Stimulated activated CD8-positive, alpha-beta memory T cell treated with anti-CD3 and anti-CD28 coated beads, Interleukin-15, amount 100 ng/mL, for 48 hours (primary cell): ENCODE results near the gene ARHGAP18.

Experiments
- DNase-seq, 2 donors: peaks; one replicate each; pipeline ENCODE4 v3.0.0-alpha.2; 2020; ENCODE audit warnings: low read depth in 2 of 2

The ARHGAP18 gene

GRCh38 chr6:129670634-129671033 is 39.3 kb downstream of the ARHGAP18 start:
- DNase-seq, result no peak

- DNase-seq, result no peak
Measured at GRCh38 chr6:129667621-129668020, 42.4 kb downstream of the ARHGAP18 start.

GRCh38 chr6:129667034-129667433 is 42.9 kb downstream of the ARHGAP18 start:
- no peak for DNase-seq

GRCh38 chr6:129665555-129665954 is 44.4 kb downstream of the ARHGAP18 start:
- DNase-seq, result no peak

- no peak for DNase-seq
Measured at GRCh38 chr6:129663531-129663930, 46.4 kb downstream of the ARHGAP18 start.

- no peak for DNase-seq
Measured at GRCh38 chr6:129662980-129663431, 47.0 kb downstream of the ARHGAP18 start.

- DNase-seq, result no peak
Measured at GRCh38 chr6:129662406-129662766, 47.6 kb downstream of the ARHGAP18 start.

GRCh38 chr6:129661536-129662405 is 48.2 kb downstream of the ARHGAP18 start:
- no peak for DNase-seq

- no peak for DNase-seq
Measured at GRCh38 chr6:129660346-129660676, 49.7 kb downstream of the ARHGAP18 start.

GRCh38 chr6:129659590-129660345 is 50.2 kb downstream of the ARHGAP18 start:
- DNase-seq, result no peak

- no peak for DNase-seq
Measured at GRCh38 chr6:129659167-129659566, 50.8 kb downstream of the ARHGAP18 start.

GRCh38 chr6:129657483-129657882 is 52.5 kb downstream of the ARHGAP18 start:
- no peak for DNase-seq

- no peak for DNase-seq
Measured at GRCh38 chr6:129655334-129655733, 54.6 kb downstream of the ARHGAP18 start.

- no peak for DNase-seq
Measured at GRCh38 chr6:129653746-129654145, 56.2 kb downstream of the ARHGAP18 start.

GRCh38 chr6:129653229-129653628 is 56.7 kb downstream of the ARHGAP18 start:
- no peak for DNase-seq

- no peak for DNase-seq
Measured at GRCh38 chr6:129651291-129651691, 58.7 kb downstream of the ARHGAP18 start.

- DNase-seq, result no peak
Measured at GRCh38 chr6:129648819-129649491, 61.0 kb downstream of the ARHGAP18 start.

GRCh38 chr6:129647044-129647443 is 62.9 kb downstream of the ARHGAP18 start:
- DNase-seq, result no peak

GRCh38 chr6:129646642-129647041 is 63.3 kb downstream of the ARHGAP18 start:
- no peak for DNase-seq

- no peak for DNase-seq
Measured at GRCh38 chr6:129645830-129646579, 64.0 kb downstream of the ARHGAP18 start.

GRCh38 chr6:129645106-129645829 is 64.7 kb downstream of the ARHGAP18 start:
- no peak for DNase-seq
